Measurements from ENCODE around the gene CCDC40. TPM values are rescaled to one million over a fixed set of nuclear protein-coding genes. Genes with fewer than 3 reads are reported as not detected.

The CCDC40 gene
- total RNA-seq, 1 donor from 2014 or later: 7.7 TPM

DNA sequence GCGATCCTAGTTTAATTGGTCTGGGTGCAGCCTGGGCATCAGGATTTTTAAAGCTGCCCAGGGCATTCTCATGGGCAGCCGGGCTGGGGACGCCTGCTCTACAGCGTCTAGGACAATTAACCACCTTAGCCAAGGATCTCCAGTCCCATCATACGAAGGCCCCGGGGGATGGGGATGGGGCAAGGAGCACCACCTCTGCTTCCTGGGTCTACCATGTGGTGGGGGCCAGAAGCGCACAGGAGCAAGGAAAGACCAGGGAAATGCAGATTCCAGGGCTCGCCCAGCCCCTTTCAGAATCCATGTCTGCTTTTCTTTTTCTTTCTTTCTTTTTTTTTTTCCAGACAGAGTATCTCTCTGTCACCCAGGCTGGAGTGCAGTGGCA is 30.1 kb upstream of the CCDC40 start:
- Mint-ChIP-seq H3K27me3 (ENCODE audit: insufficient read depth, low read depth) (peaks cover 2% of the 10 kb centered on the region), H3K4me1 (no peaks in the 10 kb centered on the region), H3K27ac (peak overlapping the region; percentile 40), H3K9me3 (no peaks in the 10 kb centered on the region), H3K4me3 (no peak overlapping the region), H3K36me3 (peaks cover 12% of the 10 kb centered on the region)
- no peak overlapping the region for H3K27ac ChIP-seq
- peak overlapping the region; percentile 54 for H3K4me2 ChIP-seq
- no peaks in the 10 kb centered on the region for H3K27me3 ChIP-seq
- peaks cover 36% of the 10 kb centered on the region for H4K20me1 ChIP-seq (ENCODE audit: low read depth)
- no peaks in the 10 kb centered on the region for H3K79me2 ChIP-seq (ENCODE audit: low read depth)
- no peaks in the 10 kb centered on the region for H3K9me3 ChIP-seq (ENCODE audit: low read depth)
- no peaks in the 10 kb centered on the region for H3K4me1 ChIP-seq
- TF ChIP-seq EZH2phosphoT487 (IDR thresholded peaks at IDR 0.05): no peak
- TF ChIP-seq, protein P1, sequence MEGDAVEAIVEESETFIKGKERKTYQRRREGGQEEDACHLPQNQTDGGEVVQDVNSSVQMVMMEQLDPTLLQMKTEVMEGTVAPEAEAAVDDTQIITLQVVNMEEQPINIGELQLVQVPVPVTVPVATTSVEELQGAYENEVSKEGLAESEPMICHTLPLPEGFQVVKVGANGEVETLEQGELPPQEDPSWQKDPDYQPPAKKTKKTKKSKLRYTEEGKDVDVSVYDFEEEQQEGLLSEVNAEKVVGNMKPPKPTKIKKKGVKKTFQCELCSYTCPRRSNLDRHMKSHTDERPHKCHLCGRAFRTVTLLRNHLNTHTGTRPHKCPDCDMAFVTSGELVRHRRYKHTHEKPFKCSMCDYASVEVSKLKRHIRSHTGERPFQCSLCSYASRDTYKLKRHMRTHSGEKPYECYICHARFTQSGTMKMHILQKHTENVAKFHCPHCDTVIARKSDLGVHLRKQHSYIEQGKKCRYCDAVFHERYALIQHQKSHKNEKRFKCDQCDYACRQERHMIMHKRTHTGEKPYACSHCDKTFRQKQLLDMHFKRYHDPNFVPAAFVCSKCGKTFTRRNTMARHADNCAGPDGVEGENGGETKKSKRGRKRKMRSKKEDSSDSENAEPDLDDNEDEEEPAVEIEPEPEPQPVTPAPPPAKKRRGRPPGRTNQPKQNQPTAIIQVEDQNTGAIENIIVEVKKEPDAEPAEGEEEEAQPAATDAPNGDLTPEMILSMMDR (IDR thresholded peaks at IDR 0.05): no peak
- TF ChIP-seq EZH2 (IDR thresholded peaks at IDR 0.05): no peak
- no peak overlapping the region for H2AFZ ChIP-seq (replicated peaks)
- no peaks in the 10 kb centered on the region for H3K36me3 ChIP-seq
- H3K4me3 ChIP-seq: no peak overlapping the region
- peaks cover 4% of the 10 kb centered on the region for H3F3A ChIP-seq (ENCODE audit: low read depth)
- DNase-seq (ENCODE audit: low spot score): no peak
- no peak overlapping the region for H3K9ac ChIP-seq

DNA sequence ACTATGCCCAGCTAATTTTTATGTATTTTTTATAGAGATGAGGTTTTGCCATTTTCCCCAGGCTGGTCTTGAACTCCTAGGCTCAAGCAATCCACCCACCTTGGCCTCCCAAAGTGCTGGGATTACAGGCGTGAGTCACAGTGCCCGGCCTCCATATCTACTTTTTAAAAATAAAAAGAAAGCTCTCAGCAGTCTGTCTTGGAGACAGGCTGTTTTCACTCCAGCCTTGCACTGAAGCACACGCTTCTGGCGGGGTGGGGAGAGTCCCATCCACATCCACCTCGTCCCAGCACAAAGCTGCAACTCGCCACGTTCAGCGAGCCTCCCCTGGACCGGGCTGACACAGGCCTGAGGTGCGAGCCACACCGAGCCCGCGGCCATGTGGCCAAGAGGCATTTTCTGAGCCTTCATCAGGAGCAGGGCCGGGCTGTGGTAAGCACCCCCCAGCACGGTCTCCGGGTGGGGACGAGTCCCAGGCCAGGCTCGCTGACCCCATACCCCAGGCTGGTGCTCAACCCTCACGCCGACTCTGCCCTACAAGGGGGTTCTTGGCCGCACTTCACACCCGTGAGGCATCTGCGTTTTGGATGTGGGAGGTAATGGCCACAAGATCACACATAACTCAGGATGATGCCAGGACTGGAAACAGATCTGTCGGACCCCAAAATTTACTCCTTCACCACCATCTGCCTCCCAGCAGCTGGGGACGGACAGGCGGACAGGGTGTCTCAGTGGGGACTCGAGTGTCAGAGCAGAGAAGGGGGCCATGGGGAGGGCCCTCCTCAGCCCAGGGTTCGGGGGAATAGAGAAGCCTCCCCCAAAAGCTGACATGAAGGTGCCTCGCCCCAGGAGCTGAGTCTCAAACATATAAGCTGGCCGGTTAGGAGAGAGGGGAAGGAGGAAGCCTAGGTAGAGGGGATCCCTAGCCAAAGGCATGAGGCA is 29.4 kb upstream of the CCDC40 start:
- no peaks in the 10 kb centered on the region for H3K4me1 ChIP-seq
- H3F3A ChIP-seq (ENCODE audit: low read depth): peaks cover 4% of the 10 kb centered on the region
- H3K36me3 Mint-ChIP-seq: peaks cover 12% of the 10 kb centered on the region
- H3K27me3 Mint-ChIP-seq (ENCODE audit: insufficient read depth, low read depth): peaks cover 2% of the 10 kb centered on the region
- H4K20me1 ChIP-seq (ENCODE audit: low read depth): peaks cover 36% of the 10 kb centered on the region
- H3K9me3 Mint-ChIP-seq: no peaks in the 10 kb centered on the region
- no peaks in the 10 kb centered on the region for H3K9me3 ChIP-seq (ENCODE audit: low read depth)
- no peak overlapping the region for H3K27ac ChIP-seq
- no peaks in the 10 kb centered on the region for H3K36me3 ChIP-seq
- no peaks in the 10 kb centered on the region for H3K4me1 Mint-ChIP-seq
- no peak overlapping the region for H3K4me3 Mint-ChIP-seq
- H3K4me2 ChIP-seq: no peak overlapping the region
- H3K27me3 ChIP-seq: no peaks in the 10 kb centered on the region
- H3K79me2 ChIP-seq (ENCODE audit: low read depth): no peaks in the 10 kb centered on the region
- H3K27ac Mint-ChIP-seq: no peak overlapping the region
- H3K9ac ChIP-seq: no peak overlapping the region
- no peak for DNase-seq (ENCODE audit: low spot score)
- H2AFZ ChIP-seq (replicated peaks): no peak overlapping the region
- TF ChIP-seq EZH2 (IDR thresholded peaks at IDR 0.05): no peak
- TF ChIP-seq, protein P1 (IDR thresholded peaks at IDR 0.05): no peak
- no peak for TF ChIP-seq EZH2phosphoT487 (IDR thresholded peaks at IDR 0.05)
- H3K4me3 ChIP-seq: no peak overlapping the region

DNA sequence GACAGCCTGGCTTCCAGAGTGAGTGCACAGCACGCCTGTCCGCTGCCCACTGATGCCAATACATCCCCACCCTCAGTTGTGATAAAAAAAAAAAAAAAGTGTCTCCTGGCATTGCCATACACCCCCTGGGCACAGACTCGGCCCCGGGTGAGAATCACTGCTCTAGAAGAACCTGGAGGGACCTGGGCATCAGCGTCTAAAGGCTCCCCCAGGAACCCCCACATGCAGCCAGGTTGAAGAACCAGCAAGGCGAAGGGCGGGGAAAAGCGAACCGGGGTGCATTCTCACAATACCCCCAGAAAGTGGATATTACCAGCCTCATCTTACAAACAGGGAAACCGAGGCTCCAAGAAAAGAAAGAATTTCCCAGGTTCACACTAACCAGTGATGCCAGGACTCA is 28.5 kb upstream of the CCDC40 start:
- no peaks in the 10 kb centered on the region for H3K27me3 ChIP-seq
- no peak overlapping the region for H3K4me3 ChIP-seq
- no peak overlapping the region for H3K9ac ChIP-seq
- H3K4me1 Mint-ChIP-seq: no peaks in the 10 kb centered on the region
- H3K36me3 ChIP-seq: no peaks in the 10 kb centered on the region
- no peak for DNase-seq (ENCODE audit: low spot score)
- no peaks in the 10 kb centered on the region for H3K9me3 ChIP-seq (ENCODE audit: low read depth)
- peaks cover 10% of the 10 kb centered on the region for H3K36me3 Mint-ChIP-seq
- no peak overlapping the region for H3K4me2 ChIP-seq
- peaks cover 2% of the 10 kb centered on the region for H3K27me3 Mint-ChIP-seq (ENCODE audit: insufficient read depth, low read depth)
- no peak overlapping the region for H2AFZ ChIP-seq (replicated peaks)
- H3K27ac Mint-ChIP-seq: no peak overlapping the region
- H3F3A ChIP-seq (ENCODE audit: low read depth): peaks cover 4% of the 10 kb centered on the region
- peaks cover 36% of the 10 kb centered on the region for H4K20me1 ChIP-seq (ENCODE audit: low read depth)
- no peaks in the 10 kb centered on the region for H3K79me2 ChIP-seq (ENCODE audit: low read depth)
- H3K27ac ChIP-seq: no peak overlapping the region
- H3K9me3 Mint-ChIP-seq: no peaks in the 10 kb centered on the region
- H3K4me1 ChIP-seq: peaks cover 5% of the 10 kb centered on the region
- no peak overlapping the region for H3K4me3 Mint-ChIP-seq
- TF ChIP-seq EZH2phosphoT487 (IDR thresholded peaks at IDR 0.05) (no peak), EZH2 (IDR thresholded peaks at IDR 0.05) (no peak)
- TF ChIP-seq, protein P1 (IDR thresholded peaks at IDR 0.05): no peak
